HCT116 (cell line): ENCODE data around the gene MEG3. TPM values are rescaled to one million over a fixed set of nuclear protein-coding genes. Genes with fewer than 3 reads are reported as not detected.

Experiments
- ATAC-seq: fragments of 200-7000 bp; cut with Tn5 transposase; 2 replicates; pipeline ENCODE4 v1.9.1; 2020; ENCODE audit warnings: mild to moderate bottlenecking, moderate library complexity
- BruUV-seq: library from RNA; stranded (reverse); fragments of 400-500 nt; replicated peaks from 2 replicates; lab custom pipeline; 2021; lab: Mats Ljungman, UMichigan
- CTCF ChIA-PET: fragments of 300-600 bp; sonication (Branson Sonifier 250); formaldehyde crosslinking; loops from one replicate; lab custom pipeline; 2021; ENCODE audit warnings: antibody characterized with exemption; lab: Charles Lee
- POLR2A ChIA-PET: fragments of 300-600, 350-600 bp; sonication (Branson Sonifier 250); formaldehyde crosslinking; loops from one replicate; lab custom pipeline; 2021; ENCODE audit warnings: antibody characterized with exemption; lab: Charles Lee
- RAD21 ChIA-PET, 2 experiments: fragments of 300-600 bp; sonication (Branson Sonifier 250); formaldehyde crosslinking; loops; one replicate each; lab custom pipeline; 2023; ENCODE audit warnings: low total read pairs in 2 of 2; ENCODE audit not compliant: uncharacterized antibody in 2 of 2, unreplicated experiment in 2 of 2, low non-redundant PET in 1 of 2; lab: Charles Lee
- DNase-seq: peaks from one replicate; pipeline ENCODE4 v3.0.0-alpha.2; 2010; ENCODE audit warnings: low read depth, low spot score
- H2AFZ ChIP-seq: fragments of 200-600 bp; shearing (Covaris generic), sonication (generic); 2 replicates; pipeline ENCODE4 v1.6.1; 2017; ENCODE audit warnings: low read depth, mixed run types, mixed read lengths, antibody characterized with exemption, low read length; ENCODE audit not compliant: poor library complexity, severe bottlenecking
- H3K27ac ChIP-seq: 2 replicates; pipeline ENCODE4 v1.5.1; 2012; ENCODE audit warnings: low read depth, low read length
- H3K27me3 ChIP-seq: fragments of 200-600 bp; sonication (generic); 2 replicates; pipeline ENCODE4 v1.6.1; 2016; ENCODE audit warnings: mixed run types, low read length, mixed read lengths; ENCODE audit not compliant: insufficient read depth
- H3K36me3 ChIP-seq, 2 experiments: fragments of 200-500 bp in 1 of 2; fragments of 200-600 bp in 1 of 2; sonication (Bioruptor generic) in 1 of 2; sonication (generic) in 1 of 2; 2 replicates each; pipeline versions ENCODE4 v1.5.1 to v1.6.1; 2014 to 2016; ENCODE audit warnings: low read length in 2 of 2, inconsistent platforms in 1 of 2, mixed read lengths in 1 of 2, mixed run types in 1 of 2; ENCODE audit not compliant: insufficient read depth in 2 of 2, control insufficient read depth in 1 of 2
- H3K4me1 ChIP-seq, 2 experiments: fragments of 200-600 bp in 1 of 2; sonication (generic) in 1 of 2; 2 replicates each; pipeline versions ENCODE4 v1.5.1 to v1.6.1; 2012 to 2017; ENCODE audit warnings: low read length in 2 of 2, inconsistent platforms in 1 of 2, mild to moderate bottlenecking in 1 of 2, mixed read lengths in 1 of 2, mixed run types in 1 of 2, moderate library complexity in 1 of 2; ENCODE audit not compliant: insufficient read depth in 2 of 2, control insufficient read depth in 1 of 2
- H3K4me2 ChIP-seq: fragments of 200-600 bp; sonication (generic); 2 replicates; pipeline ENCODE4 v1.6.1; 2017; ENCODE audit warnings: mixed run types, low read length, mixed read lengths
- H3K4me3 ChIP-seq, 2 experiments: fragments of 200-600 bp in 1 of 2; sonication (generic) in 1 of 2; replicated peaks in 1 of 2; 2 replicates each; pipeline ENCODE4 v1.5.1; 2011 to 2016; ENCODE audit warnings: low read length in 2 of 2, control low read depth in 1 of 2, low read depth in 1 of 2, mild to moderate bottlenecking in 1 of 2, mixed read lengths in 1 of 2, mixed run types in 1 of 2
- H3K79me2 ChIP-seq: fragments of 200-600 bp; sonication (generic); 2 replicates; pipeline ENCODE4 v1.6.1; 2017; ENCODE audit warnings: mild to moderate bottlenecking, mixed run types, low read length, moderate library complexity, mixed read lengths; ENCODE audit not compliant: insufficient read depth
- H3K9ac ChIP-seq: fragments of 200-600 bp; sonication (generic); 2 replicates; pipeline ENCODE4 v1.6.1; 2016; ENCODE audit warnings: low read length, mixed read lengths
- H3K9me2 ChIP-seq: fragments of 200-600 bp; sonication (generic), shearing (Covaris generic); 2 replicates; pipeline ENCODE4 v1.6.1; 2017; ENCODE audit warnings: mixed run types, mild to moderate bottlenecking, moderate library complexity; ENCODE audit not compliant: insufficient read depth
- H3K9me3 ChIP-seq, 2 experiments: fragments of 200-500 bp in 1 of 2; fragments of 200-600 bp in 1 of 2; sonication (Bioruptor generic) in 1 of 2; sonication (generic) in 1 of 2; 2 replicates each; pipeline ENCODE4 v1.6.1; 2014 to 2017; ENCODE audit warnings: low read length in 2 of 2, mixed read lengths in 2 of 2, inconsistent platforms in 1 of 2, low read depth in 1 of 2, mild to moderate bottlenecking in 1 of 2, mixed run types in 1 of 2, moderate library complexity in 1 of 2; ENCODE audit not compliant: control insufficient read depth in 1 of 2, insufficient read depth in 1 of 2
- H4K20me1 ChIP-seq: fragments of 200-600 bp; sonication (generic), shearing (Covaris generic); 2 replicates; pipeline ENCODE4 v1.6.1; 2017; ENCODE audit warnings: mixed run types, mild to moderate bottlenecking, moderate library complexity; ENCODE audit not compliant: insufficient read depth
- CBX3 ChIP-seq: IDR thresholded peaks from 2 replicates; pipeline ENCODE4 v1.6.1; 2012; ENCODE audit warnings: low read depth
- CEBPB ChIP-seq: IDR thresholded peaks from 2 replicates; pipeline ENCODE4 v1.6.1; 2012; ENCODE audit warnings: low read depth
- ELF1 ChIP-seq: IDR thresholded peaks from 2 replicates; pipeline ENCODE4 v1.6.1; 2012; ENCODE audit warnings: low read depth, borderline replicate concordance
- EZH2 ChIP-seq: fragments of 200-600 bp; sonication (generic); IDR thresholded peaks from 2 replicates; pipeline ENCODE4 v1.6.1; 2017; ENCODE audit warnings: antibody characterized with exemption, mixed run types
- EZH2phosphoT487 ChIP-seq: fragments of 200-600 bp; IDR thresholded peaks from 2 replicates; pipeline ENCODE4 v1.6.1; 2018; ENCODE audit warnings: antibody characterized with exemption, borderline replicate concordance
- FOSL1 ChIP-seq: IDR thresholded peaks from 2 replicates; pipeline ENCODE4 v1.6.1; 2012; ENCODE audit warnings: low read depth
- JUND ChIP-seq: IDR thresholded peaks from 2 replicates; pipeline ENCODE4 v1.6.1; 2012
- POLR2A ChIP-seq: IDR thresholded peaks from 2 replicates; pipeline ENCODE4 v1.7.0; 2011; ENCODE audit warnings: borderline replicate concordance; ENCODE audit not compliant: insufficient read depth, insufficient read length; ENCODE audit errors: extremely low read depth
- POLR2AphosphoS5 ChIP-seq: IDR thresholded peaks from 2 replicates; pipeline ENCODE4 v1.6.1; 2011; ENCODE audit warnings: mild to moderate bottlenecking, low read depth, low read length, moderate library complexity
- RAD21 ChIP-seq: IDR thresholded peaks from 2 replicates; pipeline ENCODE4 v1.6.1; 2012; ENCODE audit warnings: low read depth, mild to moderate bottlenecking
- SIN3A ChIP-seq: IDR thresholded peaks from 2 replicates; pipeline ENCODE4 v1.6.1; 2012; ENCODE audit warnings: low read depth
- SRF ChIP-seq: IDR thresholded peaks from 2 replicates; pipeline ENCODE4 v1.6.1; 2012; ENCODE audit warnings: low read depth
- TCF7L2 ChIP-seq: IDR thresholded peaks from 2 replicates; pipeline ENCODE4 v1.7.0; 2011; ENCODE audit warnings: borderline replicate concordance, inconsistent platforms; ENCODE audit not compliant: insufficient read depth, insufficient read length; ENCODE audit errors: extremely low read depth
- YY1 ChIP-seq: IDR thresholded peaks from 2 replicates; pipeline ENCODE4 v1.6.1; 2011; ENCODE audit warnings: low read length, low read depth, moderate library complexity, mild to moderate bottlenecking; ENCODE audit not compliant: insufficient replicate concordance; ENCODE audit errors: extremely low read depth
- ZFX ChIP-seq: fragments of 450-650 bp; IDR thresholded peaks from 2 replicates; pipeline ENCODE4 v1.6.1; 2017
- ZNF274 ChIP-seq: fragments of 200-500 bp; sonication (Bioruptor generic); IDR thresholded peaks from 2 replicates; pipeline ENCODE4 v1.6.1; 2014; ENCODE audit warnings: mild to moderate bottlenecking, low read depth, low read length, inconsistent platforms
- intact Hi-C: fragments of 100-400 bp; cut with micrococcal nuclease; formaldehyde crosslinking; loops from 2 replicates; pipeline ENCODE4 v1.10.0; 2022
- total RNA-seq: library from RNA; stranded (reverse); gene quantifications from one replicate; pipeline ENCODE4 v1.2.1, GENCODE V29; 2021; ENCODE audit not compliant: unreplicated experiment
- TF ChIP-seq, protein P1 (sequence below): IDR thresholded peaks from 2 replicates; pipeline ENCODE4 v1.6.1; 2012; ENCODE audit warnings: low read depth
- TF ChIP-seq, protein P2 (sequence below), 3 experiments: fragments of 200-600 bp in 1 of 3; sonication (generic) in 1 of 3; IDR thresholded peaks in 2 of 3; conservative IDR thresholded peaks in 1 of 3; 2 replicates each; pipeline ENCODE4 v1.5.1; 2012 to 2017; ENCODE audit warnings: low read depth in 2 of 3, low read length in 2 of 3, antibody characterized with exemption in 1 of 3, borderline replicate concordance in 1 of 3, control low read depth in 1 of 3, mild to moderate bottlenecking in 1 of 3, mixed read lengths in 1 of 3, mixed run types in 1 of 3, moderate library complexity in 1 of 3; ENCODE audit not compliant: insufficient read depth in 1 of 3
- TF ChIP-seq, protein P3 (sequence below): IDR thresholded peaks from 2 replicates; pipeline ENCODE4 v1.6.1; 2011; ENCODE audit warnings: mild to moderate bottlenecking, low read length, moderate library complexity; ENCODE audit not compliant: insufficient replicate concordance; ENCODE audit errors: extremely low read depth

MEG3 gene
- total RNA-seq, 1 experiment from 2014 or later: 2.5 TPM

GRCh38 chr14:100791348-100791735 lies 34.6 kb upstream of the MEG3 start:
- no peak for DNase-seq
- RAD21 ChIA-PET: no interaction called here
- Histone ChIP-seq H3K4me1 (no peaks in the 10 kb centered on the region), H3K27me3 (no peaks in the 10 kb centered on the region), H3K9ac (no peak overlapping the region), H3K79me2 (no peaks in the 10 kb centered on the region), H3K4me2 (no peak overlapping the region), H3K27ac (no peak overlapping the region), H2AFZ (no peak overlapping the region), H4K20me1 (no peaks in the 10 kb centered on the region), H3K36me3 (no peaks in the 10 kb centered on the region), H3K9me2 (no peaks in the 10 kb centered on the region), H3K4me3 (no peak overlapping the region), H3K9me3 (no peaks in the 10 kb centered on the region)
- POLR2A ChIA-PET: no interaction called here
- TF ChIP-seq SIN3A: no peak
- no peak for TF ChIP-seq SRF
- no peak for TF ChIP-seq JUND
- TF ChIP-seq RAD21: no peak
- TF ChIP-seq, protein P1, sequence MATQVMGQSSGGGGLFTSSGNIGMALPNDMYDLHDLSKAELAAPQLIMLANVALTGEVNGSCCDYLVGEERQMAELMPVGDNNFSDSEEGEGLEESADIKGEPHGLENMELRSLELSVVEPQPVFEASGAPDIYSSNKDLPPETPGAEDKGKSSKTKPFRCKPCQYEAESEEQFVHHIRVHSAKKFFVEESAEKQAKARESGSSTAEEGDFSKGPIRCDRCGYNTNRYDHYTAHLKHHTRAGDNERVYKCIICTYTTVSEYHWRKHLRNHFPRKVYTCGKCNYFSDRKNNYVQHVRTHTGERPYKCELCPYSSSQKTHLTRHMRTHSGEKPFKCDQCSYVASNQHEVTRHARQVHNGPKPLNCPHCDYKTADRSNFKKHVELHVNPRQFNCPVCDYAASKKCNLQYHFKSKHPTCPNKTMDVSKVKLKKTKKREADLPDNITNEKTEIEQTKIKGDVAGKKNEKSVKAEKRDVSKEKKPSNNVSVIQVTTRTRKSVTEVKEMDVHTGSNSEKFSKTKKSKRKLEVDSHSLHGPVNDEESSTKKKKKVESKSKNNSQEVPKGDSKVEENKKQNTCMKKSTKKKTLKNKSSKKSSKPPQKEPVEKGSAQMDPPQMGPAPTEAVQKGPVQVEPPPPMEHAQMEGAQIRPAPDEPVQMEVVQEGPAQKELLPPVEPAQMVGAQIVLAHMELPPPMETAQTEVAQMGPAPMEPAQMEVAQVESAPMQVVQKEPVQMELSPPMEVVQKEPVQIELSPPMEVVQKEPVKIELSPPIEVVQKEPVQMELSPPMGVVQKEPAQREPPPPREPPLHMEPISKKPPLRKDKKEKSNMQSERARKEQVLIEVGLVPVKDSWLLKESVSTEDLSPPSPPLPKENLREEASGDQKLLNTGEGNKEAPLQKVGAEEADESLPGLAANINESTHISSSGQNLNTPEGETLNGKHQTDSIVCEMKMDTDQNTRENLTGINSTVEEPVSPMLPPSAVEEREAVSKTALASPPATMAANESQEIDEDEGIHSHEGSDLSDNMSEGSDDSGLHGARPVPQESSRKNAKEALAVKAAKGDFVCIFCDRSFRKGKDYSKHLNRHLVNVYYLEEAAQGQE: no peak
- no peak for TF ChIP-seq FOSL1
- TF ChIP-seq YY1: no peak
- TF ChIP-seq TCF7L2: no peak
- TF ChIP-seq CEBPB: no peak
- TF ChIP-seq, protein P2, sequence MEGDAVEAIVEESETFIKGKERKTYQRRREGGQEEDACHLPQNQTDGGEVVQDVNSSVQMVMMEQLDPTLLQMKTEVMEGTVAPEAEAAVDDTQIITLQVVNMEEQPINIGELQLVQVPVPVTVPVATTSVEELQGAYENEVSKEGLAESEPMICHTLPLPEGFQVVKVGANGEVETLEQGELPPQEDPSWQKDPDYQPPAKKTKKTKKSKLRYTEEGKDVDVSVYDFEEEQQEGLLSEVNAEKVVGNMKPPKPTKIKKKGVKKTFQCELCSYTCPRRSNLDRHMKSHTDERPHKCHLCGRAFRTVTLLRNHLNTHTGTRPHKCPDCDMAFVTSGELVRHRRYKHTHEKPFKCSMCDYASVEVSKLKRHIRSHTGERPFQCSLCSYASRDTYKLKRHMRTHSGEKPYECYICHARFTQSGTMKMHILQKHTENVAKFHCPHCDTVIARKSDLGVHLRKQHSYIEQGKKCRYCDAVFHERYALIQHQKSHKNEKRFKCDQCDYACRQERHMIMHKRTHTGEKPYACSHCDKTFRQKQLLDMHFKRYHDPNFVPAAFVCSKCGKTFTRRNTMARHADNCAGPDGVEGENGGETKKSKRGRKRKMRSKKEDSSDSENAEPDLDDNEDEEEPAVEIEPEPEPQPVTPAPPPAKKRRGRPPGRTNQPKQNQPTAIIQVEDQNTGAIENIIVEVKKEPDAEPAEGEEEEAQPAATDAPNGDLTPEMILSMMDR (IDR thresholded peaks at IDR 0.05 in 2 of 3, conservative IDR thresholded peaks at IDR 0.05 in 1 of 3; ENCODE audit: borderline replicate concordance in 1 of 3, insufficient read depth in 1 of 3, low read depth in 2 of 3, low read length in 2 of 3): no peak
- TF ChIP-seq EZH2phosphoT487: no peak
- no peak for TF ChIP-seq POLR2A
- TF ChIP-seq CBX3: no peak
- no peak for TF ChIP-seq ZNF274
- TF ChIP-seq EZH2: no peak
- TF ChIP-seq ZFX: no peak
- no peak for TF ChIP-seq ELF1
- TF ChIP-seq, protein P3, sequence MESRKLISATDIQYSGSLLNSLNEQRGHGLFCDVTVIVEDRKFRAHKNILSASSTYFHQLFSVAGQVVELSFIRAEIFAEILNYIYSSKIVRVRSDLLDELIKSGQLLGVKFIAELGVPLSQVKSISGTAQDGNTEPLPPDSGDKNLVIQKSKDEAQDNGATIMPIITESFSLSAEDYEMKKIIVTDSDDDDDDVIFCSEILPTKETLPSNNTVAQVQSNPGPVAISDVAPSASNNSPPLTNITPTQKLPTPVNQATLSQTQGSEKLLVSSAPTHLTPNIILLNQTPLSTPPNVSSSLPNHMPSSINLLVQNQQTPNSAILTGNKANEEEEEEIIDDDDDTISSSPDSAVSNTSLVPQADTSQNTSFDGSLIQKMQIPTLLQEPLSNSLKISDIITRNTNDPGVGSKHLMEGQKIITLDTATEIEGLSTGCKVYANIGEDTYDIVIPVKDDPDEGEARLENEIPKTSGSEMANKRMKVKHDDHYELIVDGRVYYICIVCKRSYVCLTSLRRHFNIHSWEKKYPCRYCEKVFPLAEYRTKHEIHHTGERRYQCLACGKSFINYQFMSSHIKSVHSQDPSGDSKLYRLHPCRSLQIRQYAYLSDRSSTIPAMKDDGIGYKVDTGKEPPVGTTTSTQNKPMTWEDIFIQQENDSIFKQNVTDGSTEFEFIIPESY: no peak
- TF ChIP-seq POLR2AphosphoS5: no peak
- BruUV-seq: no TSS peak
- CTCF ChIA-PET: no interaction called here
- intact Hi-C loops: no loop called here
- ATAC-seq: no peak
